BE2C (cell line): ENCODE measurements around the gene DHX8.

Experiments
- DNase-seq: peaks from one replicate; pipeline ENCODE4 v3.0.0-alpha.2; 2020
- H3K27me3 ChIP-seq: fragments of 250-450 bp; sonication (Bioruptor Pico); 2 replicates; pipeline ENCODE4 v1.5.1; 2020; ENCODE audit warnings: mild to moderate bottlenecking
- H3K36me3 ChIP-seq: fragments of 250-450 bp; sonication (Bioruptor Pico); 2 replicates; pipeline ENCODE4 v1.5.1; 2020; ENCODE audit warnings: mild to moderate bottlenecking
- H3K4me1 ChIP-seq: fragments of 250-450 bp; sonication (Bioruptor Pico); 2 replicates; pipeline ENCODE4 v1.5.1; 2020
- H3K4me3 ChIP-seq: 2 replicates; pipeline ENCODE4 v1.5.1; 2011; ENCODE audit warnings: low read depth, low read length
- H3K9me3 ChIP-seq: fragments of 250-450 bp; sonication (Bioruptor Pico); 2 replicates; pipeline ENCODE4 v1.5.1; 2020
- CTCF ChIP-seq: IDR thresholded peaks from 2 replicates; pipeline ENCODE4 v1.5.1; 2012; ENCODE audit warnings: mild to moderate bottlenecking, low read depth, low read length

Gene DHX8

DNA sequence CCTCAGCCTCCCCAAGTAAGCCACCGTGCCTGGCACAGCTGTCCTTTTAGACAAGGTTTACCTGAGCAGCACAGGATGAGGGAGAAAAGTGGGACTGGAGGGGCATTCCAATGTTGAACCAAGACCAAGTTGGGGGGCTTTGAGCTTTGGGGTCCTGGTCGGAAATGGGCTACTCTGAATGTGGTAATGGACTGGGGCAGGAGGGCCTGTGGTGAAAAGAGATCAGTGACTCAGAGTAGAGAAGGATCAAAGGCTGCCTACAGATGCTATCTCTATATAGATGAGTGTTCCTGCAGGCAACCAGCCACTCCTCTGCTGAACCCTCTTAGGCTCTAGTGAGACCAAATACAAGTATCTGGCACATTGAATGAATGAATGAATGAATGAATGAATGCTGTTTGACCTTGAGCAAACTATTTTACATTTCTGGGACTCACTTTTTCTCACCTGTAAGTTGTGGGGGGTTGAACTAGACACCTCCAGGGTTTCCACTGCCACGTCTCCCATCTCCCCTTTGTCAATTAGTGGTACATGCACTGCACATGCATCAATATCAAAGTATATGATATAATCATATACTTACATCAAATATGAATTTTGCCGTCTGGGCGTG lies 88.7 kb downstream of the DHX8 start:
- Histone ChIP-seq H3K9me3 (no peaks in the 10 kb centered on the region), H3K4me1 (no peaks in the 10 kb centered on the region), H3K27me3 (no peaks in the 10 kb centered on the region), H3K36me3 (no peaks in the 10 kb centered on the region), H3K4me3 (no peak overlapping the region)
- DNase-seq: no peak
- no peak for TF ChIP-seq CTCF

DNA sequence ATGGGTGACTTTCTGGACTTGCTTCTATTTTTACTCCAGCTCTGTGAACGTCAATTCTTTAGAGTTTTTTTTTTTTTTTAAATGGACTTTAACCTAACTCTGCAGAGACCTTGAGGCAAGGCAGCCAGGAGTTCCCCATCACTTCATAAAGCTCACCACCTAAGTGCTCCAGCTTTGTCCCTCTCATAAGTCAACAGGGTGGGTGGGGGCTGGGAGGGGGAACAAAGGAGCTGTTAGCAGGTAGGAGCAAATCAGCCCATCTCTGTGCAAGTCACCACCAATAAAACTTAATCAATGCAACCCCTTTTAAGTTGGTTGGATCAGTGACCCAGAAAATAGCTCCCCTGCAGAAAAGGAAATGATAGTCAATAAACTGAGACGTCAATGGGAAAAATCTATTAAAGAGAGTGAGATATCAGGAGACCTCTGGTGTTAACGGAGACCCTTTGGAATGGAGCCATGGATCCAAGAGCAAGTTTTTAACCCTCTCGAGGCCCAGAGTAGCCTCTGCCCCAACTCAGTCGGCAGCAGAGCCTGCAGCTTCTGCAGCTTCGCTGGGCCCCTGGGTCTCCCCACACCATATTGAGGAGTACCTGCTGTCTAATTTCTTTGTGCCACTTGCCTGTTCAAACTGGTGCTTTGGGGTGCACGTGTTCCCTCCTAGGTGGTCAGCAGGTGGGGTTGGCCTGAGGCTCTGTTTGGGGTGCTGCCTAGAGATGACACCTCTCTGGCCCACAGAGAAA lies 90.0 kb downstream of the DHX8 start:
- Histone ChIP-seq H3K27me3 (no peaks in the 10 kb centered on the region), H3K4me1 (no peaks in the 10 kb centered on the region), H3K36me3 (no peaks in the 10 kb centered on the region), H3K4me3 (no peak overlapping the region), H3K9me3 (no peaks in the 10 kb centered on the region)
- TF ChIP-seq CTCF: no peak
- DNase-seq: no peak

DNA sequence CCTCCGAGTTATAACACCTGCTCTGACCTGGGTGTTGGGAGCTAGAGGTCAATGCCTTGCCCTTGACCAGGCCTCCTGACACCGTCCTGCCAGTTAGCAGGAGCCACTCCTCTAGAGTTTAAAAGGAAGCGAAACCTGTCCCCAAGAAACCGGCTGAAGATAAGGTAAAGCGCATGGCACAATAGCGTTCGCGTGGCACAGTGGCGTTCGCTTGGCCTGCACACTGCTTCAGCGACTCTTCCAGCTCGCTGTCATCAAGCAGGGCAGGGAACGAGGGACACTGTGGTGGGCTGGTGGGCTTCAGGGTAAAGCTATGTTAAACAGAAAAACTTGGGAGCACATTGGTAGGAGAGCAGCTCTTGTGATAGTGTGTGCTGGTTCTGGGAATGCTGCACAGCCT lies 90.6 kb downstream of the DHX8 start:
- H3K27me3 ChIP-seq: no peaks in the 10 kb centered on the region
- H3K36me3 ChIP-seq: no peaks in the 10 kb centered on the region
- no peak for TF ChIP-seq CTCF
- DNase-seq: no peak
- H3K4me1 ChIP-seq: no peaks in the 10 kb centered on the region
- H3K9me3 ChIP-seq: no peaks in the 10 kb centered on the region
- H3K4me3 ChIP-seq: no peak overlapping the region

- no peaks in the 10 kb centered on the region for H3K36me3 ChIP-seq
- no peaks in the 10 kb centered on the region for H3K27me3 ChIP-seq
- no peaks in the 10 kb centered on the region for H3K4me1 ChIP-seq
- no peaks in the 10 kb centered on the region for H3K9me3 ChIP-seq
- no peak overlapping the region for H3K4me3 ChIP-seq
- TF ChIP-seq CTCF: no peak
- DNase-seq: no peak
Observed at GRCh38 chr17:43574896-43575525, 91.2 kb downstream of the DHX8 start.
